Measurements from ENCODE around the gene ARID5B. TPM values are rescaled to one million over a fixed set of nuclear protein-coding genes. Genes with fewer than 3 reads are reported as not detected.

ARID5B gene
- total RNA-seq, 4 donors from 2014 or later = 47.2 to 127 (median 62.8) TPM

DNA sequence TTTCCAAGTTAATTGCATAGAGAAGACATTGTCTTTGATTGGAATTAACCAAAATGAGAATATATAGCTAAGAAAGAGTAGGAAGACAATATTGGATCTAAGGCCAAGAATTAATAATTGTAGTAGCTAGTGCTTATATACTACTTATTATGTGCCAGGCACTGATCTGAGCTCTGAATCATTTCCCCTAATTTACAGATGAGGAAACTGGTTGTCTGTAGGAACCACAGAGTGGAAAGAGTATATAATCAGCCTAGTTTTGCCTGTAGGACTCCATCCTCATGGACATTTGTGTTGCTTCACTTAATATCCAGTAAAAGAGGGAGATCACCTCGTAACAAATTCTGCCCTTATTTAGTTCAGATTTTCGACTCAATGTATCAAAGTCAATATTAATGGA, 127.9 kb downstream of the ARID5B start:
- WGBS, 2 donors = 94% methylated on average over 2 of the region's 2 CpGs
- no peak overlapping the region for H3K4me3 ChIP-seq (ENCODE audit: low read depth, poor library complexity, severe bottlenecking)
- DNase-seq (ENCODE audit: low spot score in 2 of 2) = no peak
- intact Hi-C loops (cut with DNase I; ENCODE audit: low total_unique reads) = no loop called here
- TF ChIP-seq, protein P1, sequence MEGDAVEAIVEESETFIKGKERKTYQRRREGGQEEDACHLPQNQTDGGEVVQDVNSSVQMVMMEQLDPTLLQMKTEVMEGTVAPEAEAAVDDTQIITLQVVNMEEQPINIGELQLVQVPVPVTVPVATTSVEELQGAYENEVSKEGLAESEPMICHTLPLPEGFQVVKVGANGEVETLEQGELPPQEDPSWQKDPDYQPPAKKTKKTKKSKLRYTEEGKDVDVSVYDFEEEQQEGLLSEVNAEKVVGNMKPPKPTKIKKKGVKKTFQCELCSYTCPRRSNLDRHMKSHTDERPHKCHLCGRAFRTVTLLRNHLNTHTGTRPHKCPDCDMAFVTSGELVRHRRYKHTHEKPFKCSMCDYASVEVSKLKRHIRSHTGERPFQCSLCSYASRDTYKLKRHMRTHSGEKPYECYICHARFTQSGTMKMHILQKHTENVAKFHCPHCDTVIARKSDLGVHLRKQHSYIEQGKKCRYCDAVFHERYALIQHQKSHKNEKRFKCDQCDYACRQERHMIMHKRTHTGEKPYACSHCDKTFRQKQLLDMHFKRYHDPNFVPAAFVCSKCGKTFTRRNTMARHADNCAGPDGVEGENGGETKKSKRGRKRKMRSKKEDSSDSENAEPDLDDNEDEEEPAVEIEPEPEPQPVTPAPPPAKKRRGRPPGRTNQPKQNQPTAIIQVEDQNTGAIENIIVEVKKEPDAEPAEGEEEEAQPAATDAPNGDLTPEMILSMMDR (IDR thresholded peaks at IDR 0.05) = no peak
- TF ChIP-seq POLR2A (IDR thresholded peaks at IDR 0.05) = no peak

DNA sequence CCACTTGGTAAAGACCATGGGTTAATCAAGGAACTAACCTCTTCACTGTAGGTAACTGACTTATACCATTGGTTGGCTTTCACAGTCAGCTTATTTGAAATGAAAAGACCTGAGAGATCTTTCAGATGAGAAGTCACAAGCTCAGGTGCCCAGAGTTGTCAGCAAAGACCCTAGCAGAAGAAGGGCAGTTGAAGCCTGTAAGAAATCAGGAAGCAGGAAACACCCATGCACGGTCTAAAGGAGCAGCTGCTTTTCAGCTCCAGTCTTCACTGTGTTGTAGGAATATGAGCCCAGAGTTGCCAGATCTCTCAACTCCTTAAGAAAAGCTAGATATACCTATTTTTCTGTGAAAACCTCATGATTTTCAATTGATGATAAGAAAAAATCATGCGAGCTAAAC, 130.0 kb downstream of the ARID5B start:
- intact Hi-C loops (cut with DNase I; ENCODE audit: low total_unique reads) = no loop called here
- no peak for DNase-seq (ENCODE audit: low spot score in 2 of 2)
- no peak for TF ChIP-seq POLR2A (IDR thresholded peaks at IDR 0.05)
- TF ChIP-seq, protein P1 (IDR thresholded peaks at IDR 0.05) = no peak
- H3K4me3 ChIP-seq (ENCODE audit: low read depth, poor library complexity, severe bottlenecking) = no peak overlapping the region
- WGBS, 2 donors = 84 to 89% methylated on average over 2 of the region's 2 CpGs

DNA sequence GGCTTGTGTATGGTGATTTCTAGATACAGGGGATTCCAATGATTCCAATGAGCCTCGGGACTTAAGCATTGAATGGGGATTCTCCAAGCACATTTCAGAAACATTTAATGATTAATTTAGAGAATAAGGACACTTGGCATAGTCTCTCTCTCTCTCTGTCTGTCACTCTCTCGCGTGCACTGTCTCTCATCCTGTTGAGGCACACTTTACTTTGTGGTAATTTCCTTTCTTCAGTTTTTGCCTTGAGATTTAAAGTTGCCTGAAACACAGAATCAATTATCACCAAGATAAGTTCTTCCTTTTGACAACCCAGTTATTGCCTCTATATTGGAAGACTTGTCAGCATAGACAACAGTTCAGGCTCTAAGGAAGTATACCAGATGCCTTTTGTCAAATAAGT, 131.6 kb downstream of the ARID5B start:
- no peak for DNase-seq (ENCODE audit: low spot score in 2 of 2)
- TF ChIP-seq, protein P1 (IDR thresholded peaks at IDR 0.05) = no peak
- TF ChIP-seq POLR2A (IDR thresholded peaks at IDR 0.05) = no peak
- WGBS, 2 donors = 87 to 89% methylated on average over 3 of the region's 3 CpGs
- intact Hi-C loops (cut with DNase I; ENCODE audit: low total_unique reads) = no loop called here
- no peak overlapping the region for H3K4me3 ChIP-seq (ENCODE audit: low read depth, poor library complexity, severe bottlenecking)

DNA sequence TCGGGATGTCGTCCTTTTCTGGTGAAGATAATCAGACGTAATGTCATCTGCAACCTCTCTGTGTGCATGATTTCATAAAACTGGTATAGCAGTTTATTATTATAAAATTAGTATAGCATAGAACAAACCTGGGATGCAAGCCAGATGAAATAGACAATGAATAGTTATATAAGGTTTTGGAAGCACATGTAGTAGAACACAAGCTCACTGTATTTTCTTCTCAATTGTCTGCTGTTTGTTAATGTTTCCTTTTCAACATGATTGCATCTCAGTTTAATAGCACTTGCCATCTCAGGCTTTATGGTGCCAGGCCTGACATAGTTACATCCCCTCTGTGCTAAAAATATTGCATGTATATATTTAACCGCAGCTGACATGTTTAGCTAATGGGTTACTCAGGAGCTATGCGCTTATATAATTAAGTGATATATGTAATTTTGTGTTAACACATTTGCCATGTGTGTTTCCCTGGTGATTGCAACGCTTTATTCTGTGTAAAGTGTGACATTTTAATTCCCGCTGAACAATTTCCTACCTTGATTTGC, 132.7 kb downstream of the ARID5B start:
- 71 to 74% methylated on average over 7 of the region's 7 CpGs for WGBS, 2 donors
- TF ChIP-seq POLR2A (IDR thresholded peaks at IDR 0.05) = no peak
- TF ChIP-seq, protein P1 (IDR thresholded peaks at IDR 0.05) = no peak
- no peak for DNase-seq (ENCODE audit: low spot score in 2 of 2)
- intact Hi-C loops (cut with DNase I; ENCODE audit: low total_unique reads) = no loop called here
- H3K4me3 ChIP-seq (ENCODE audit: low read depth, poor library complexity, severe bottlenecking) = no peak overlapping the region

DNA sequence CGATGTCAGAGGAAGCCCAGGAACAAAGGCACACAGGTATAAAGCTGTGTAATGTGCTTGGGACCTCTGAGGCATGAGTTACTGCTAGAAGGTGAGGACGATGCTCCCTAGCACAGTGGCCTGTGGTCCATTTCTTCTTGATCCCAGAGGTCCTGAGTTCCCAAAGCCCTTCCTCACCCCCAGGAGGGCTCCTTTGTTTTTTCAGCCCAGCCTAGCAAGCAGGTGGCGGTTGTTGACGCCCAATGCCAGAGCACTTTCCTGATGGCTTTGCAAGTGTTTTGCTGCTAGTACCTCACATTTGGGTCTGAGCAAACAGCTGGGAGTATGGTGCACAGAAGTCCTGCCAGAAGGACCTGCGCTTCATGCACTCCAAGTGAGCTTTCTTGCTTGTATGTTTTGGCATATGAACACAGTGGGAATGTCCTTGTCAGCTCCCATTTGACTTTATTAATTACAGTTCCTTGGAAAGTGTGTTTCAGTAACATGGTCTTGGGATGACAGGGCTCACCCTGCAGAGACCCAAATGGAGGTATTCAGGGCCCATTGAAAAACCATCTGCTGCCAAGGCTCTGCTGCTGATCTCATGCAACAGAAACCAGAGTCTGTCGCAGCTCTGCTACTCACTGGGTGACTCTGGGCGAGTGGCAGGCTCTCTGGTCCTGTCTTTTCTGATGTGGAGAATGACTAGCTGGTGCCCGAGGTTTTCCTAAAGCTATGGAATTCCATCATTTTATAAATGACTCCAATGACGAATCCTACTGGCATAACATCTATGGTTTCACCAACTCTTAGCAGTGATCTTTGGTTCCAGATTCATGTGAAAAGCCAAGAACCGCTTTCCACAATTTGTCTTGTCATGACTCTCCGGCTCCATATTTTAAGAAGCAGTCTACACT, 134.9 kb downstream of the ARID5B start:
- TF ChIP-seq POLR2A (IDR thresholded peaks at IDR 0.05) = no peak
- intact Hi-C loops (cut with DNase I; ENCODE audit: low total_unique reads) = no loop called here
- H3K4me3 ChIP-seq (ENCODE audit: low read depth, poor library complexity, severe bottlenecking) = no peak overlapping the region
- no peak for DNase-seq (ENCODE audit: low spot score in 2 of 2)
- 89% methylated on average over 11 of the region's 11 CpGs for WGBS, 2 donors

DNA sequence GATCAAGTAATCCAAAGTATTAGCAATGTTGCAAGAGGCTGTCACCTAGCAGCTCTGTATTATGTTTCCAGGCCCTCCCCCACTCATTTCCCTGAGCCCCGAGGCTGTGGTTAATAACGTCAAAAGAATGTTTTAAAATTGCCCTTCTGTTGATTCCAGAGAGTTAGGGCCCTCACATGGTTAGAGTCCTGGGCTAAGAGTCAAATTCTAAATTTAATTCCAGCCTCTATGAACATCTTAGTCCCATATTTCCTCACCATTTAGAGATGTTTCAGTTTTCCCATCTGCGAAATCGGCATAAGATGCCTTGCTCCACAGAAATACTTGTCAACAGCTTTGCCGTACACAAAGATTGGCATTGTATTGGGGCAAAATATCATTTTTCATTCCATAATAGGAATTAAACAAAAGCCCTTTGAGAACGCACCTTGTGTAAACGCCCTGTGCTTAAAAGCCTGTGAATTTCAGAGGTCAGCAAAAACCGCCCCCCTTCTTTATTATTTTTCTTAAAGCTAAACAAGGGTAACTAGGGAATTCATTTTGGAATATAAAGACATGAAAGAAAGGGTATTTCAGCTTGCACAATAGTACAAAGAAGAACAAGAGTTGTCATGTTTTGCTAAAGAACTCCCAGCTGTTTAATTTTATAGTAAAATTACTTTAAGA, 135.8 kb downstream of the ARID5B start:
- H3K4me3 ChIP-seq (ENCODE audit: low read depth, poor library complexity, severe bottlenecking) = no peak overlapping the region
- TF ChIP-seq, protein P1 (IDR thresholded peaks at IDR 0.05) = no peak
- TF ChIP-seq POLR2A (IDR thresholded peaks at IDR 0.05) = no peak
- intact Hi-C loops (cut with DNase I; ENCODE audit: low total_unique reads) = no loop called here
- DNase-seq (ENCODE audit: low spot score in 2 of 2) = no peak
- 62 to 68% methylated on average over 8 of the region's 8 CpGs for WGBS, 2 donors
